Measurements from ENCODE around the gene EIF4A3.

Gene EIF4A3

GRCh38 chr17:80110927-80111701 is 35.8 kb downstream of the EIF4A3 start:
- DNase-seq: no peak

GRCh38 chr17:80110447-80110812 is 36.5 kb downstream of the EIF4A3 start:
- DNase-seq: no peak

DNA sequence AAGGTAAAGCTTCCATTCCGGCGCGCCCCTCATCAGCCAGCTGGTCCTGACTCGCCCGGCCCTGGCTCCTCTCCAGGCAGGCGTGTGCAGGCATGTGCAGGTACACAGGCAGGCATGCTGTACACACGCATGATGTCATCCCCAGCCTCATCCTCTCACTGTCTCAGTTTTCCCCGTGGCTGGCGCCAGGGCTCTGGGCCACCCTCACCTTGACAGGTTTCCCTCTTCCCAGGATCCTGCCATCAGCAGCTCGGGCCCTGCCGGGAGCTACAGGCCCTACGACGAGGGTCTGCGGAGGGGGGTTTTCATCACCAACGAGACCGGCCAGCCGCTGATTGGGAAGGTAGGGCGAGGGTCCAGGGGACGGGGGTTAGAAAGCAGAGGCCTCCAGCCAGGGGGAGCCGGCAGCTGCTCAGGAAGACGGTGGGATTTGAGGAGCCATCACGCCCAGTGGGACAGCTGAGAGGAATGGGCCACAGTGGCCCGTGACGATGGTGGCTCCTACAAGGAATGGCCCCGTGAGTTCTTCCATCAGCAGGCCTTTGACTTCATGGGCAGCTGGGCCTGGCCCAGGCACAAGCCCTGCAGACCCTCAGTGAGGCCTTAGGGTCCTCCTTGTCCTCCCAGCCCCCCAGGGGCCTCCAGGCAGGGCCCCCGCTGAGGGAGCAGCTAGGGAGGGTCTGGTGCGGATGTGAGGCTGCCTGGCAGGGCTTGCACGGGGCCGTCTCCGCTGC is 37.0 kb downstream of the EIF4A3 start:
- DNase-seq: peak; percentile 70

- DNase-seq: peak; percentile 70
Observed at GRCh38 chr17:80109066-80109660, 37.8 kb downstream of the EIF4A3 start.

- DNase-seq: no peak
Observed at GRCh38 chr17:80108036-80108971, 38.6 kb downstream of the EIF4A3 start.

GRCh38 chr17:80107231-80108021 is 39.5 kb downstream of the EIF4A3 start:
- no peak for DNase-seq

- no peak for DNase-seq
Observed at GRCh38 chr17:80106751-80107150, 40.2 kb downstream of the EIF4A3 start.

DNA sequence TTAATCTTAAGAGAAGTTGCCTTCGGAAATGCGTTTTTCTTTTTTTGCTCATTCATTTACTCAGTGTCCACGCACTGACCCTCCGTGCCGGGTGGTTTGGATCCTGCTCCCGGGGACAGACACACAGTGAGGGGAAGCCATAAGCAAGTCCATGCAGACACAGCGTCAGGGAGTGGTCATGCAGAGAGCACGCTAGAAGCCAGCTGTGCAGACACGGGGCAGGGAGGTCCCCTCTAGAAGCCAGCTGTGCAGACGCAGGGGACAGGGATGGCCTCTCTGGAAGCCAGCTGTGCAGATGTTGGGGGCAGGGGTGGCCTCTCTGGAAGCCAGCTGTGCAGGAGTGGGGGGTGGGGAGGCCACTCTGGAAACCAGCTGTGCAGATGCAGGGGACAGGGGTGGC is 40.8 kb downstream of the EIF4A3 start:
- no peak for DNase-seq

- DNase-seq: peak; percentile 23
Observed at GRCh38 chr17:80105762-80106161, 41.2 kb downstream of the EIF4A3 start.

GRCh38 chr17:80104956-80105375 is 42.0 kb downstream of the EIF4A3 start:
- no peak for DNase-seq

GRCh38 chr17:80104321-80104955 is 42.5 kb downstream of the EIF4A3 start:
- peak; percentile 88 for DNase-seq

GRCh38 chr17:80103449-80104085 is 43.4 kb downstream of the EIF4A3 start:
- DNase-seq: no peak

GRCh38 chr17:80102664-80103448 is 44.1 kb downstream of the EIF4A3 start:
- DNase-seq: no peak

DNA sequence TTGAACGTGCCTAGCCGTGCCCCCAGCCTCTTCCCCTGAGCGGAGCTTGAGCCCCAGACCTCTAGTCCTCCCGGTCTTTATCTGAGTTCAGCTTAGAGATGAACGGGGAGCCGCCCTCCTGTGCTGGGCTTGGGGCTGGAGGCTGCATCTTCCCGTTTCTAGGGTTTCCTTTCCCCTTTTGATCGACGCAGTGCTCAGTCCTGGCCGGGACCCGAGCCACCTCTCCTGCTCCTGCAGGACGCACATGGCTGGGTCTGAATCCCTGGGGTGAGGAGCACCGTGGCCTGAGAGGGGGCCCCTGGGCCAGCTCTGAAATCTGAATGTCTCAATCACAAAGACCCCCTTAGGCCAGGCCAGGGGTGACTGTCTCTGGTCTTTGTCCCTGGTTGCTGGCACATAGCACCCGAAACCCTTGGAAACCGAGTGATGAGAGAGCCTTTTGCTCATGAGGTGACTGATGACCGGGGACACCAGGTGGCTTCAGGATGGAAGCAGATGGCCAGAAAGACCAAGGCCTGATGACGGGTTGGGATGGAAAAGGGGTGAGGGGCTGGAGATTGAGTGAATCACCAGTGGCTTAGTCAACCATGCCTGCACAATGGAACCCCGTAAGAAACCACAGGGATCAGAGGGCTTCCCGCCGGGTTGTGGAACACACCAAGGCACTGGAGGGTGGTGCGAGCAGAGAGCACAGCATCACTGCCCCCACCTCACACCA is 44.8 kb downstream of the EIF4A3 start:
- no peak for DNase-seq

DNA sequence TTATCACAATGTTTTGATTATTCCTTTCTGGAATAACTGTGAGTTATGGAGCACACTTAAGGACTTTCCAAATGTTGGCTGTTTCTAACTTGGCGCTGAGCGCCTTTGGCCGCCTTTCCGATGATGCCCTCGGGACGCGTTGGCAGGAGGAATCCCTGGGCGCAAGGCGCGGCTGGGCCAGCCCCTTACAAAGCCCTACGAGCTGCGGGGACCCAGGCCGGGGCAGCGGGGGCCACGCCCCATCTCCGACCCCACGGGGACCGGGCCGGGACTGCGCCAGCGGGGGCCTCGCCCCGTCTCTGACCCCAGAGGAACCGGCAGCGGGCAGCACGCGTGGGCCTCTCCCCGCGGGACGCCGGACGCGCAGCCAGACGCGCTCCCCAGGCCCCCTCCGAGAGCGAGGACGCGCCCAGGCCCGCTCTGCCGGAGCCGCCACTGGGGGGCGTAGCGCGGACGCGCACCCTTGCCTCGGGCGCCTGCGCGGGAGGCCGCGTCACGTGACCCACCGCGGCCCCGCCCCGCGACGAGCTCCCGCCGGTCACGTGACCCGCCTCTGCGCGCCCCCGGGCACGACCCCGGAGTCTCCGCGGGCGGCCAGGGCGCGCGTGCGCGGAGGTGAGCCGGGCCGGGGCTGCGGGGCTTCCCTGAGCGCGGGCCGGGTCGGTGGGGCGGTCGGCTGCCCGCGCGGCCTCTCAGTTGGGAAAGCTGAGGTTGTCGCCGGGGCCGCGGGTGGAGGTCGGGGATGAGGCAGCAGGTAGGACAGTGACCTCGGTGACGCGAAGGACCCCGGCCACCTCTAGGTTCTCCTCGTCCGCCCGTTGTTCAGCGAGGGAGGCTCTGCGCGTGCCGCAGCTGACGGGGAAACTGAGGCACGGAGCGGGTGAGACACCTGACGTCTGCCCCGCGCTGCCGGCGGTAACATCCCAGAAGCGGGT is 45.6 kb downstream of the EIF4A3 start, which contains the start of gene GAA:
GAA (plus strand) TSS at position 571 of the 935 bp plus-strand sequence. CDS start 3,006 bp downstream, outside the sequence.
- peak; percentile 68 for DNase-seq

GRCh38 chr17:80100035-80100323 is 46.9 kb downstream of the EIF4A3 start:
- DNase-seq: no peak

DNA sequence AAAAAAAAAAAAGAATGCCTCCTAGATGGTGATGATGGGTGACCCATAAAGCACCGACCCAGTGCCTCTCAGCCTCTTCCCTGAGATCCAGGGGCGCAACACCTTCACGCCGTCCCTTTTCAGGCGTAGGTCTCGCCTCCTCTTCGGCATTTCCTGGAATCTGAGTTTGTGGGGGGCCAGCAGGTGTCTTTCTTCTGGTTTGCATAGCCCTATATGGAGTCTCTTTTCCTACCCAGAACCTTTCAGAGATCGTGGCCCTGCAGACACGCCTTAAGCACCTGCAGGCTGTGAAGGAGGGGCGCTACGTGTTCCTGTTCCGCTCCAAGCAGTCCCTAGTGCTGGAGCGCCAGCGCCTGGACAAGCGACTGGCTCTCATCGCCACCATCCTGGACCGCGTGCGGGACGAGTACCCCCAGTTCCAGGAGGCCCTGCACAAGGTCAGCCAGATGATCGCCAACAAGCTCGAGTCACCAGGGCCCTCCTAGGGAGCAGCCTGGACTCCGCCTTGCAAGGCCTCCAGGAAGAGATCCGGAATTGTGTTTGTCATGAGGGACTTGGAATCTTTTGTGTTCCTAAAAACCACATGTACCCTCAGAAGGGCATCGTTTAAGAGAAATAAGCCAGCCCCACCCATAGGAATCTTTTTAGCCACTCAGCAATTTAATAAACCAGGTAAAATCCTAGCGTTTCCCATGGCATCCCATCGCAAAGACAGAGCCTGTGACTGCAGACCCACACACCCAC is 47.5 kb downstream of the EIF4A3 start:
- no peak for DNase-seq

All from NCI-H510A treated with DMSO at 0.1 percent for 48 hours (cell line).